A172 (cell line): ENCODE data around the gene ZCCHC17. TPM values are rescaled to one million over a fixed set of nuclear protein-coding genes. Genes with fewer than 3 reads are reported as not detected.

Experiments used
- DNase-seq: peaks from one replicate; pipeline ENCODE4 v3.0.0-alpha.2; 2015; ENCODE audit warnings: low spot score
- total RNA-seq: library from RNA; depleted of rRNA; stranded (reverse); fragments of >200 nt; shearing (Covaris generic); gene quantifications from 2 replicates; pipeline ENCODE4 v1.2.3, GENCODE V29; 2014

ZCCHC17 gene
- total RNA-seq, 1 experiment from 2014 or later = 37.6 TPM

DNA sequence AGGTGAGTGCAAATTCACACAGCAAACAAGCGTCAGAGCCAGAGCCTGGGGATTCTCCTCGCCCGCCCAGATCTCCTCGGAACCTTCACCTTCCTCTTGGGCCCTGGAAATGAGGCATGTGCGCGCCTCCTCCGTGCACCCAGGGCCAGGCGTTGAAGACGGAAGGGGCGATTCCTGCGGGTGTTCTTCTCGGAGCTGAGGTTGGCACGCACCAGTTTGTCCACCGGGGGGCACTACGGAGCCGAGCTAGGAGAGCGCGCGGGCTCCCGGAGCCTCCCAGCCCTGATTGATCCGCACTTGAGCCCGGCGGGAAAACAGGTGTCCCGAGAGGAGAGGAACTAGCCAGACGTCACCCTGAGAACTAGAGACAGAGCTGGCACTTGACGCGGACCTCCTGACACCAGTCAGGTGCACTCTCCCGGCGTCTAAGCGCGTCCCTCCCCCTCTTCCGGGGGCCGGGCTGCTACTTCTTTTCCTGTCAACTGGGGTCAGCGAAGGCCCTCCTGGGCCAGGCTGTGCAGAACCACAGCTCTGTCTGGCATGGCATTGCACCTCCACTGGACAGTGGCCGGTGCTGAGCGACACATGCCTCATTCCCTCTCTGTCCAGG is 97.9 kb downstream of the ZCCHC17 start:
- DNase-seq = peak; percentile 75

DNA sequence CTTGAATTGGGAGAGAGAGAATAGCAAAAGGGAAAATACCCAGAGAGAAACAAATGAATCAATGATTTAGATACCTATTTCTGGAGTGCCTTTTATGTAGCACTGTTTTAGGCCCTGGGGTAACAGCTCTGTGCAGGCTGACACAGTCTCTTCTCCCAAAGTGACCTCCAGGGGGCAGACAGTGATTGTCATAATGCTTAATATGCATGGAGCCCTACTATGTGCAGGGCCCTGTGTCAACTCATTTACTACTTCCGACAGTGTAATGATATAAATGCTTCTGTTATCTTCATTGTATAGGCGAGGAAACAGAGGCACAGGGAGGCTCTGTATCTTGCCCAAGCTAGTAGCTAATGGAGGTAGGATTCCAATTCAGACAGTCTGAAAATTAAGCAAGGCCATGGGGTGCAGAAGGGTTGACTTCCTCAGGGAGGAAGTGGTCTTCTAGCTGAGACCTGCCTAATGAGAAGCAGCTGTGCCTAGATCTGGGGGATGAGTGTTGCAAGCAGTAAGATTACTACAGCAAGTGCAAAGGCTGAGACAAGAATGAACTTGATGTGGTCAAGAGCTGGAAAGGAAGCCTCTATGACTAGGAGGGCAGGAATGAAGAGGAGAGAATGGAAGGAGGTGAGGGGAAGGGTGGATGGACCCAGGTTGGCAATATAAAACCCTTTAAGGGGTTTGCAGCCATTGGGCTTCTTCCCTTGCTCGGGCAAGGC is 100.0 kb downstream of the ZCCHC17 start:
- peak; percentile 75 for DNase-seq

DNA sequence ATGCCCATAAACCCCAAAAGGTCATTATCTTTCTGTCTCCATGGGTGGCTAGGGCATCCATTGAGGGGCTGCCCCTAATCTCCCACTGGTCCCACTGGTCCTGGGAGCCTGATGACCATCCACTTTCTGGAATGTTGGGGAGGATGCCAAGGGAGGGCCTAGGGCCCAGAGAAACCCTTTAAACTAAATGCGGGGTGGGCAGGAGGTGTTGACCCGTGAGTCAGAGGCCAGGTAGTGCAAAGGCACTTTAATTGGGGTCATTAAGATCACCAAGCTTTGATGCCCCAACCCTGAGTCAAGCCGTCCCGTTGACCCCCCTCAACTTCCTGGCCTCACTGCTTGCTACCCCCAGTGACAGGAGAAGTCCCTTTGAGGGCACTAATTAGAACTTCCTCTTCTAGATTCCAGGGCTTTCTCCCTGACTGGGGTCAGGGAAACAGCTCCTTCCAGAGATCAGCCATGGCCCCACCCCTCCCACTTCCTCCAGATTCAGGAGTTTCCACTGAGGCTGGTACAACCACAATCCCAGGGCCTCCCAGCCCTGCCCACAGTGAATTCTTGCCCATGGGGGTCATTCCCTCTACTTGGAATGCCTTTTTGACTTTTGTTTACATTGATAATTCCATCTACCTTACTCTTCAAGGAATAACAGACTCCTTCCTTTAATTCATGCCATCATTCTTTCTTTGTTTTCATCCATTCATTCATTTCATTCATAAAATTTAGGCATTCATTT is 100.7 kb downstream of the ZCCHC17 start:
- peak; percentile 71 for DNase-seq

DNA sequence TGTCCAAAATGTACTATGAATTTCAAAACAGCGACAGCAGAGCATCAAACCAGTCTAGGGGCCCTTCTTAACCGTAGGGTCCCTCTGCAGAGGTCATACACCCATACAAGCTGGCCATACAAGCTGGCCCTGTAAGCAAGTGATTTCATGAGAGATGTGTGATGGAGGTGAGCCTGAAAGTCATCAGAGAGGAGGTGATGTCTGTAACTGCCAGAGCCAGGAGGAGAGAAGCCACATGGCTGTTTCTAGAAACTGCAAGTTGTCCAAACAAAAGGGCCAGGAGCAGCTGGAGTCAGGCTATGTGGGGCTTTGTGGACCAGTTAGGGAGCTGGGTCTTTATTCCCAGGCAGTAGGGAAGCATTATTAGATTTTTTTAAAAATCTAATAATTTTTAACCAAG is 101.4 kb downstream of the ZCCHC17 start:
- no peak for DNase-seq

DNA sequence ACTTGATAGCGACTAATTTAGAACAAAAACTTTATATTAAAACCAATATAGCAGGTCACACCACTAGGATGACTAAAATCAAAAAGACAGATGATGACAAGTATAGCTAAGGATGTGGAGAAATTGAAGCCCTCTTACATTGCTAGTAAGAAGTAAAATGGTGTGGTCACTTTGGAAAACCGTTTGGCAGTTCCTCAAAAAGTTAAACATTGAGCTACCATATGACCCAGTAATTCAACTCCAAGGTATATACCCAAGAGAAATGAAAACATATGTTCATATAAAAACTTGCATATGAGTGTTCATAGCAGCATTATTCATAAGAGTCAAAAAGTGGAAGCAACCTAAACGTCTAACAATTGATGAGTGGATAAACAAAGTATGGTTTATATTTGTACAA is 103.1 kb downstream of the ZCCHC17 start:
- DNase-seq = no peak

DNA sequence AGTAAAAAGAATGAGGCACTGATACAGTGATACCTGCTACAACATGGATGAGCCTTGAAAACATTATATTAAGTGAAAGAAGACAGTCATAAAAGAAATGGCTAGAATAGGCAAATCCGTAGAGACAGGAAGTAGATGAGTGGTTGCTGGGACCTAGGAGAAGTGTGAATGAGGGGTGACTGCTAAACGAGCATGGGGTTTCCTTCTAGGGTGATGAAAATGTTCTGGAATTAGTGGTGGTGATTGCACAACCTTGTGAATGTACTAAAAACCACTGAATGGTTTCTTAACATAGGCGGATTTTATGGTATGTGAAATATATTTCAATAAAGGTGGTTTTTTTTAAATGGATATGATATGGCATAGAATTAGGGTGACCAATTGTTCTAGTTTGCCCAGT is 103.6 kb downstream of the ZCCHC17 start:
- no peak for DNase-seq

DNA sequence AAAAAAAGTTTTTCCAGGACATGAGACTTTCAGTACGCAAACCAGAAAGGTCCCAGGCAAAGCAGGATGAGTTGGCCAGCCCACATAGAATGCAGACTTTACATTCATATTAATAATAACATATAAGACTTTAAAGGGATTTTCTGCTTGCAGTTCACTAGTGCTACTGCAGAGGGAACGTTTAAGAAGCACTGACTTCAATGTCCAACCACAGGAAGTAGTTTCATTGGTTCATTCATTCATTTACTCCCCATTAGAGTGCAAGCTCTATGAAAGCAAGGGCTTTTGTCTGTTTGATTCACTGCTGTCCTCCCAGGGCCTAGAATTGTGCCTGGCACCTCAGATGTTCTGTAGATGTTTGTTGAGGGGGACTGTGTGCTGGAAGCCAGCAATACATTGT is 104.4 kb downstream of the ZCCHC17 start:
- no peak for DNase-seq

DNA sequence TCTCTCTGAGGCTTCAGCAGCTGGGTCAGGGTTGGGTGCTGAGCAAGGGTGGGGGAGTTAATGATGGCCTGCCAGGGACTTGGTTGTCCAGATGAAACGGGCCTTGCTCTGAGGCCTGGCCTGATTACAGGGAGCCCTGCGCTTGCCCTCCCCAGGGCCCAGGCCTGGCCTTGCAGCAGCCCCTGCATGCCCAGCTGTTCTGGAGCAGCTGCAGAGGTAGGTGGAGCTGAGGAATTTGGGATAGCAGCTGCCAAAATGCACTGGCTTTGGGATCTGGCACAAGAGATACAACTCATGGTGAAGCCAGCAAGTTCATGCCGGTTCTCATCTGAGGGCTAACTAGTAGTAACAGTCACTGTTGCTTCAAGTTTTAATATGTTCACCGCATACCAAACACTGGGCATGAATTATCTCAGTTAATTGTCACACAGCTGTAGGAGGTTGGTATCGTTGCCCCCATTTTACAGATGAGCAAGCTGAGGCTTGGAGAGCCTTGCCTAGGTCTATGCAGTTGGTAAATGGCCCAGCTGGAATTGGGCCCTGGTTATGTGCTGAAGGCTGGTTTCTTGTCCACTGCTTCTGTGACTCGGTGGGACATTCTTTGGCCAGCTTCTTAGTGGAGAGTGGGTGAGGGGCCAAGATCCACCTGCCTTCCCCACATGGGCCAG is 108.9 kb downstream of the ZCCHC17 start:
- no peak for DNase-seq

DNA sequence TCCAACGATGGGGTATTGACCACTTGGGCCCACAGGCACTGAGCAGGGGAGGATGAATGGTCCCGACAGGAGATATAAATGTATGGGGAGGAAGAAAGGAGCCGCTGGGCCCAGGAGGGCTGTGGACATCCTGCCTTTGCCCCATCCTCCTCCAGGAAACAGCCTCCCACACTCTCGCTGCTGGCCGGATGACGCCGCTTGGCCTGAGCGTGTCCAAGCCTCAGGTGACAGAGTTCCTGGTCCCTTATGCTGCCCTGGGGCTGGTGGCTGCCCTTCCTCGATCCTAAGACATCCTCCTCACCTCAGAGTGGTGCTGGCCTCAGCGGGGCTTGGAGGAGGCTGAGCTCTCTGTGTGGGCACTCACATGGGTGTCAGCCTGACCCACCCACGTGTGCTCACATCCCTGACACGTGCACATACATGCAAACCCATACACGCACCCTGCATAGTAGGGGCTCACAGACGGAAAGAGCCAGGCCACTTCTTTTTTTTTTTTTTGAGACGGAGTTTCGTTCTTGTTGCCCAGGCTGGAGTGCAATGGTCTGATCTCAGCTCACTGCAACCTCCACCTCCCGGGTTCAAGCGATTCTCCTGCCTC is 110.3 kb downstream of the ZCCHC17 start:
- DNase-seq = no peak

DNA sequence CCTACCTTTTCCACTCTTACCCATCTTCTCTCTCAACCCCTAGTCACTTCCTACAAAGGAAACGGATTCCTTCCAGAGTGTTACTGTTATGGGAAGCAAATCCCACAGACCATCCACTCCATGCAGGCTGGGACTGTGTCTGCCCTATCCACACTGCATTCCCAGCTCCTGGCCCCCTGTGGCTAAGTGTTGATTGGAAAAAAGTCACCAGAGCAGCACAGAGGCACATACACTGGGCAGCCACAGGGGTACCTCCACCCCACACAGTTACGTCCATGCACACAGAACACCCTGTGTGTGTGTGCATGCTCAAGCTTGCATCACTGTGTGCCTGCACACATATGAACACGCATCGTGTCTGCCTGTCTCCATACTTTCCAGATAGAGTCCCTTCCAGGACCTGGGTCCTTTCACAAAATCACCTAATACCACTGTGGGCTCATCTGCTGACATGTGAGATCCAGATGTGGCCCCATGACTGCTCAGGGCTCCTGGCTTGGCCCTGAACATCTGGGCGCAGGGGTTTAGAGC is 112.0 kb downstream of the ZCCHC17 start:
- no peak for DNase-seq

DNA sequence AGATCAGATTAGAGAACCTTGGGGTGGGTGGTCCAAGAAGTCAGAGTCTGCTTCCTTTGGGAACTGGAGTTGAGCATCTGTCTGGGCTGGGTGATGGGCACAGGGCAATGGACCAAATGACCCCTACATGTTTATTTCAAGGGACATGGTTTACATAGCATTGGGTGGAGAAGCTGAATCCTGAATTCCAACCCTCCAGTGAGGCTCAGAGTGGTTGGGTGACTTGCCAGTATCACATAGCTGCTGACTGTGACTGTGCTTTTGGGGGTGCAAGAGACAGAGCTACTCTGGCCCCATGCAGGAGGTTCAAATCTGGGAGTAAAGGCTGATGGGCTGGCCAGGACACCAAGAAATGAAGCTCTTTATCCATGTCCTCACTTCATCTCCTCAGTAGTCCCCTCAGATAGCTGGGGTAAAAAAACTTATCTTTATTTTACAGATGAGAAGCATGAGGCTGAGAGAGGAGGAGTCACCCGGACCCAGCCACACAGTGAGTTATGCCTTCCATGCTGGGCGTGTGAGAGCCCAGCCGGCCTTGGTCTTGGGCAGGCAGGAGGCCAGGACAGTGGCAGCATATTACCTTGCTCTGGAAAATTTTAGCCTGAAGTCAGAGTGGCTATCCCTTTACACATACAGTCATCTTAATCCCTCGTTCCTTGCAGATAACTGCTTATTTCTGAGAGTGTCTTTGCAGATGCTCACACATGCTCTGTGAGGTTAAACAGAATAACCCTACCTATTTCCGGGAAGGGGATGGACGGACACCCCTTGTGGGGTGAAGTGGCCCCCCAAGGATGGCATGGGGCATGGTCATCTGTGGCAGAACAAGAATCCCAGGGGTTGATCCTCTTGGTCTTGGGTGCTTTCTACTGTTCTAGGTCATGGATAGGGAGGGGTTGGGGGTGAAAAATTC is 113.4 kb downstream of the ZCCHC17 start:
- DNase-seq = no peak

DNA sequence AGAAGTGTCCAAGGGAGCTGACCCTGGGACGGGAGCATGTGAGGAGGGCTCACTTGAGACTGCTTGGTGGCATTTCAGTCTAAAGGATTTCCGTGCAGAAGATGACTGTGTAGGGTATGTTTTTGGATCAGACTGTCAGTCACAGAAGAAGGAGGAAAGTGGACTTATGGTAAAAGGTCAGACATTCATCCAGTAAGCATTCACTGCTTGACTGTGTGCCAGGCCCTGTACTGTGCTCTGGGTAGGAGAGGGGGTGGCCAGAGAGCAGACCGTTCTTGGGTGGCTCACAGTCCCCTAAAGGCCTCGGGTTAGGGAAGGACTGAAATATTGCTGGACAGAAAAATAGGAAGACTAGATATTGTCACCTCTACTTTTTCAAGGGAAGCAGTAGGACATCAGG is 114.0 kb downstream of the ZCCHC17 start:
- DNase-seq = no peak

DNA sequence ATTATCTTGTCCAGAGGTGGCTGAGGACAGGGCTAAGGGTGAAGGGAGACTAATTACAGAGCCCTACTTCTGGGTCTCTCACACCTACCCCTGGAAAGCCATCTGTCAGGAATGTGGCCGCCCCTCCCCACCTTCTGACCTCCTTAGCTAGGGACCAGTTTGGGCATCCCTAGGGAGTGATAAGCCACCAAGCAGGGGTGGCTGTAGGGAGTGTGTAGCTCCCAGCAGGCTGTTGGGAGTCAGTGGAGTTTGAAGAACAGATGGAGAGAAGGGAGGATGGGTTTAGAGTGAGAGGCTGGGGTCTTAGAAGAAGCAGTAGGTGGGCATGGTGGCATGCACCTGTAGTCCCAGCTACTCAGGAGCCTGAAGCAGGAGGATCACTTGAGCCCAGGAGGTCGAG is 115.4 kb downstream of the ZCCHC17 start:
- no peak for DNase-seq

DNA sequence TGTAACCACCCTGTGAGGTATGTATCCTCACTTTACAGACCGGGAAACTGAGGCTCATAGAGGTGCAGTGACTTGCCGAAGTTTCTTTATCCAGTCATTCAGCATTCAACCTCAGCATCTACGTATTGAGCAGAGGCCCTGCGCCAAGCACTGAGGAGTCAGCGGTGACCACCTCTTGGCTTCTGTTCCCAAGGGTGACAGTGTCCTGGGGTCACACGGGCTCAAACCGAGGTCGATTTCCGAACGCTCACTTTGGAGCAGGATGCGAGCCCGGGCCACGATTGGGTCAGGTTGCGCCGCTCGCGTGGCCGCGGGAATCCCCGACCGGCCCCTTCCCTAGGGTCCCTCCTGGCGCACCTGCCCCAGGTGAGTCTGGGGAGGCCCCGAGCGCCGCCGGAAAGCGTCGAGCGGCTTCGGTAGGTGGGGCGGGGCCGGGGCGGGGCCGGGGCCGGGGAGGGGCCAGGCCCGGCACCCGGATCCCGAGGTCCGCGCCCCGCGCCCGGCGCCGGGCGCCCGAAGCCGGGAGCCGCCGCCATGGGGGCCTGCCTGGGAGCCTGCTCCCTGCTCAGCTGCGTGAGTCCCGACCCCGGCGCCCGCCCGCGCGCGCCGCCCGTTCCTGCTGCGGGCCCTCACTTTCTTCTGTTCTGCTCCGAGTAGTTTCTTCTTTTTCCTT is 116.0 kb downstream of the ZCCHC17 start, which contains the start of gene SERINC2:
TSS of gene SERINC2 (plus strand) at position 482 of the 673 bp plus-strand sequence. CDS start at position 535, 53 bp downstream.
- no peak for DNase-seq

DNA sequence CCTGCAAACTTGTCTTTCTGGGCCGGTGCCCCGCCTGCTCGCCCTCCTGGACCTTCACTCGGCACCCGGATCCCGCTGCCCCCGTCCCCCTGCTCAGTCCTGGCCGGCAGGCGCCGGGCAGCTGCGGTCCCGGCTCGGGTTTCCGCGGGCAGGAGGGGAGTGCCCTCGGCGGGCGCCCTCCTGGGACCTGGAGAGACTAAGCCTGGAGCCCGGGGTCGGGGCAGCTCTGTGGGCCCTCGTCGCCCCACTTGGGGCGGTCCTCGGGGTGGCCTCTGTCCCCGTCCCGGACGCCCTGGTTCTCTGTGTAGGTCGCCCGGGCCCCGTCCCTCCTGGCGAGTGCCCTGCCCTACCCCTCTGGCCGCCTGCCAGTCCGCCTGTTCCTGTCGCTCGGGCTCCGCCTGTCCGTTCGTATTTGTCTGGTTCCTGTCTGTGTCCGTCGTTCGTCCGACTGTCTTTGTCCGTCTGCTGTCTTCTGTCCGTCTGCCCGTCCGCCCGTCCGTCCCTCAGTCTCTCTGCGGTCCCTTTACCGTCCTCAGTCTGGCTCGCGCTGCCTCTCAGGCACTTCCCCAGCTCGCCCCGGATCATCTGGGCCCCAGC is 116.7 kb downstream of the ZCCHC17 start:
- peak; percentile 13 for DNase-seq
